ENCODE results near the gene CLMN. TPM values are rescaled to one million over a fixed set of nuclear protein-coding genes. Genes with fewer than 3 reads are reported as not detected.

CLMN gene
- total RNA-seq, 6 experiments from 2014 or later: 0.02 TPM; not detected in 5

GRCh38 chr14:95256776-95257060 lies 63.0 kb downstream of the CLMN start:
- H3K27me3 Mint-ChIP-seq (ENCODE audit: insufficient read depth): no peaks in the 10 kb centered on the region
- H3K9me3 Mint-ChIP-seq: peaks cover 6% of the 10 kb centered on the region; the same call in 1 of the 2 replicates
- no peaks in the 10 kb centered on the region for H3K4me1 Mint-ChIP-seq (ENCODE audit: low read depth)
- no peak for DNase-seq
- H3K4me3 Mint-ChIP-seq: no peak overlapping the region
- no peak overlapping the region for H3K27ac Mint-ChIP-seq
- no peaks in the 10 kb centered on the region for H3K36me3 Mint-ChIP-seq (ENCODE audit: low read depth)
- no peak for TF ChIP-seq CTCF (IDR thresholded peaks at IDR 0.05)

- no peaks in the 10 kb centered on the region for H3K4me1 Mint-ChIP-seq (ENCODE audit: low read depth)
- no peaks in the 10 kb centered on the region for H3K36me3 Mint-ChIP-seq (ENCODE audit: low read depth)
- no peak overlapping the region for H3K27ac Mint-ChIP-seq
- H3K9me3 Mint-ChIP-seq: peaks cover 6% of the 10 kb centered on the region; the same call in 1 of the 2 replicates
- no peak for DNase-seq
- no peak for TF ChIP-seq CTCF (IDR thresholded peaks at IDR 0.05)
- no peak overlapping the region for H3K4me3 Mint-ChIP-seq
- no peaks in the 10 kb centered on the region for H3K27me3 Mint-ChIP-seq (ENCODE audit: insufficient read depth)
Observed at GRCh38 chr14:95256002-95256775, 63.5 kb downstream of the CLMN start.

GRCh38 chr14:95255487-95255886 lies 64.2 kb downstream of the CLMN start:
- Mint-ChIP-seq H3K4me3 (no peak overlapping the region), H3K36me3 (ENCODE audit: low read depth) (no peaks in the 10 kb centered on the region), H3K27me3 (ENCODE audit: insufficient read depth) (no peaks in the 10 kb centered on the region), H3K4me1 (ENCODE audit: low read depth) (no peaks in the 10 kb centered on the region), H3K9me3 (peaks cover 6% of the 10 kb centered on the region; the same call in 1 of the 2 replicates), H3K27ac (no peak overlapping the region)
- no peak for TF ChIP-seq CTCF (IDR thresholded peaks at IDR 0.05)
- no peak for DNase-seq

- Mint-ChIP-seq H3K4me3 (no peak overlapping the region), H3K27me3 (ENCODE audit: insufficient read depth) (no peaks in the 10 kb centered on the region), H3K36me3 (ENCODE audit: low read depth) (no peaks in the 10 kb centered on the region), H3K9me3 (peaks cover 6% of the 10 kb centered on the region; the same call in 1 of the 2 replicates), H3K27ac (no peak overlapping the region), H3K4me1 (ENCODE audit: low read depth) (no peaks in the 10 kb centered on the region)
- no peak for TF ChIP-seq CTCF (IDR thresholded peaks at IDR 0.05)
- DNase-seq: no peak
Observed at GRCh38 chr14:95255013-95255412, 64.7 kb downstream of the CLMN start.

GRCh38 chr14:95254288-95254687 lies 65.4 kb downstream of the CLMN start:
- DNase-seq: no peak
- Mint-ChIP-seq H3K36me3 (ENCODE audit: low read depth) (no peaks in the 10 kb centered on the region), H3K27me3 (ENCODE audit: insufficient read depth) (no peaks in the 10 kb centered on the region), H3K9me3 (peaks cover 6% of the 10 kb centered on the region; the same call in 1 of the 2 replicates), H3K4me1 (ENCODE audit: low read depth) (no peaks in the 10 kb centered on the region), H3K4me3 (no peak overlapping the region), H3K27ac (no peak overlapping the region)
- TF ChIP-seq CTCF (IDR thresholded peaks at IDR 0.05): no peak
